ENCODE results near the gene PHKB. TPM values are rescaled to one million over a fixed set of nuclear protein-coding genes. Genes with fewer than 3 reads are reported as not detected.
A peak's percentile ranks its signal among the peaks of the same experiment; 100 is the strongest.
"Not testable (repeated sequence)": the region's sequence is repeated elsewhere in the genome, so short reads cannot be mapped to it uniquely, and the experiment has no call there.

The PHKB gene
- 195 TPM for total RNA-seq

DNA sequence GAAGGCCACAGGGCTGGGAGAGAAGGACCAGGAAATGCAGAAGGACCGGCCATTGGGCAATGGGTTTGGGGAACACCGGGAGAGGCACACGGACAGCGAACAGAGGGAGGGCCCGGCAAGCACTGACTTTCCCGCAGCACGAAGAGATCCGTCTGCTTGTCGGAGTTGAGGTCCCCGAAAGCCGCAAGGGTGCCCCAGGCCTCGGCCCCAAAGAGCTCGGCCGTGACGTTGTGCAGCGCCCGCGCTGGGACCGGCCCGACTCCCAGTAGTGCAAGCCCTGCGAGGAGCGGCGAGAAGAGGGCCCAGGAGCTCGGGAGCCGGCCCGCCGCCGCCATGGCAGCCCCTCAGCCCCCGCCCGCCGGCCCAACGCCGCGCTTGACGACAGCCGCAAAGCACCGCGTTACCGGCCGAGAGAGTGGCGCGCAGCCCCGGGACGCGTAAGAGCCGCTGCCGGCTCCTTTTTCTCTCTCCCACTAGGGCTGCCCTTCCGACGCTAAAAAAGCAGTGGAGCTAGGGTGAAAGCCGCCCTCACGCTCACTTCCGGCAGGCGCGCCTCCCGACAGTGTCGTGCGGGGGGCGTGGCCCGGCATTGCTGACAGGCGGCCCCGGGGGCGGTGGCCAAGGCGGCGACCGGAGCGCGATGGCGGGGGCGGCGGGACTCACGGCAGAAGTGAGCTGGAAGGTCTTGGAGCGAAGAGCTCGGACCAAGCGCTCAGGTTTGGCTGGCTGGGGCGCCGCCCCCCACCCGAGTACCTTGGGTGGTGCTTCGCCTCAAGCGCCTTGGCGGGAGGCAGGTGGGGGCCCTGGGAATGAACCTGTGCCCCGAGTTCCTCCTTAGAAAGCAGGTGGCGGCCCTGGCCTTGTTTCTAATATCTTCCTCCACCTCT, at the start of gene PHKB, which contains the start of gene ITFG1:
Gene PHKB (plus strand): TSS at position 621 of the 887 bp plus-strand sequence. CDS start 20 bp downstream, at position 641.
Gene ITFG1 (minus strand): TSS at position 353 of the 887 bp plus-strand sequence. CDS start 18 bp downstream, at position 335.
- DNase-seq = peak; percentile 86

DNA sequence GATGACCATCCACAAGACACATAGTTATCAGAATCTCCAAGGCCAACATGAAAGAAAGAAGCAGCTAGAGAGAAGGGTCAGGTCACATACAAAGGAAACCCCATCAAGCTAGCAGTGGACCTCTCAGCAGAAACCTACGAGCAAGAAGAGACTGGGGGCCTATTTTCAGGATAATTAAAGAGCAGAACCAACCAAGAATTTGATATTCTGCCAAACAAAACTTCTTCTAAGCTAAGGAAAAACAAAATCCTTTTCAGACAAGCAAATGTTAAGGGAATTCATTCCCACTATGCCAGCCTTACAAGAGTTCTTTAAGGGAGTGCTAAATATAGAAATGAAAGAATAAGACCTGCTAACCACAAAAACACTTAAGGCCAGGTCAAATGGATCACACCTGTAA, 48.1 kb upstream of the PHKB start:
- no peak for DNase-seq

DNA sequence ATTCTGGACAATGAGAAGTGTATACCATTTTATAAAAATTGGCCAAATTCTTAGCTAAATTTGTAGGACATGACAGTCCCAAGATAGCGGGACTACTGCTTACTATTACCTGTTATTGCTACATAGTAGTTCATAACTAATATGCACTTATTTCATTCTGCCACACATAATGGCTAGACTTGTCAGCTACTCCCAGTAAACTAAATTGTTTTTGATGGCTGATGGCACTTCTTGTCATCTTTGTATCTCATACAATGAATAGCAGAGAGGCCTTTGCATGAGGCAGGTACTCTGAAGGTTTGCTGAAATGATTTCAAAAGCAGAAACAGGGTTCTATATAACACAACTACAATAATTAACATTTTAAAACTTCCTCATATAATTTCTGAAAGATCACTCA, 44.3 kb upstream of the PHKB start:
- DNase-seq = no peak

DNA sequence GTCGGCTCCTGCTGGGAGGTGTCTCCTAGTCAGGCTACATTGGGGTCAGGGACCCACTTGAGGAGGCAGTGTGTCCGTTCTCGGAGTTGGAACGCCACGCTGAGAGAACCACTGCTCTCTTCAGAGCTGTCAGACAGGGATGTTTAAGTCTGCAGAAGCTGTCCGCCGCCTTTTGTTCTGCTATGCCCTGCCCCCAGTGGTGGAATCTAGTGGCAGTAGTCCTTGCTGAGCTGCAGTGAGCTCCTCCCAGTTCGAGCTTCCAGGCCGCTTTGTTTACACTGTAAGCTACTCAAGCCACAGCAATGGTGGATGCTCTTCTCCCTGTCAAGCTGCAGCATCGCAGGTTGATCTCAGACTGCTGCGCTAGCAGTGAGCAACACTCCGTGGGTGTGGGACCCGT, 36.3 kb upstream of the PHKB start:
- no peak for DNase-seq

DNA sequence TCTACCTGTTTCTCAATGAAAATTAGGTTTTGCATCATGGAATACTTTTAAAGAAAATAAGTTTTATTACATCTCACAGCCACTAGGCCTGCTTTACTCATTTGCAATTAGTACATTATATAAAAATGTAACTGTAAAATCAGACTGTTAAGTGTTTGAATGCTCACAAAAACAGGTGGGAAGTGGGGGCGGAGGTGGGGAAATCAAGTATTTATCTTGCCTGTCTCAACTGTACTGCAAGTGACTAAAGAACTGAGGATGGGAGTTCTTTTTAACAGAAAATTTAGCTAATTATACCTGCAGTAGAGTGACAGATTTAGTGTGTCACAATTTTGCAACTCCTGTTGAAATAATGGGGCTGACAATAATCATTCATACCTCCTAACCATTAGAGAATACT, 34.3 kb upstream of the PHKB start:
- no peak for DNase-seq

DNA sequence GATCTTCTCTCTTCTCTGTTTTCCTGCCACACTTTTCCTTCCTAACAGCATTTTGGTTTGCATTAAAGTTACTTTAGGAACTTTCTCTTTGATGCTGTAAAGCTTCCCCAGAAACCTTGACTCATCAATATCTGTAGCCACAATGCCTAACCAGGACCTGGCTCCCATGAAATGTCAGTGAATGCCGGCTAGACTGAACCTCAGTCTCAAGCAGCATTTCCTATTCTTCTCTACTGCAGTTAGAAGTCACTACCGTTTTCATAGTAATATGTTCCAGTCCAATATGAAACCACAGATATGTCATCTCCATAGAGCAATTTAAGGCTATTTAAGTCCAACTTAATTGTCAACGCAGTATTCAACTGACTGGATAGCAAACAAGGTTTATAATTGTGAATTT, 29.2 kb upstream of the PHKB start:
- no peak for DNase-seq

DNA sequence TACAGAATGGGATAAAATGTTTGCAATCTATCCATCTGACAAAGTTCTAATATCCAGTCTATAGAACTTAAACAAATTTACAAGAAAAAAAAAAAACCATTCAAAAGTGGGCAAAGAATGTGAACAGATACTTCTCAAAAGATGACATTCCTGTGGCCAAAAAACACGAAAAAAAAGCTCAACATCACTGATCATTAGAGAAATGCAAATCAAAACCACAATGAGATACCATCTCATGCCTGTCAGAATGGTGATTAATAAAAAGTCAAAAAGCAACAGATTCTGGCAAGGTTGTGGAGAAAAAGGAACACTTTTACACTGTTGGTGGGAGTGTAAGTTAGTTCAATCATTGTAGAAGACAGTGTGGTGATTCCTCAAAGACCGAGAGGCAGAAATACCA, 26.9 kb upstream of the PHKB start:
- DNase-seq = not testable (repeated sequence)

DNA sequence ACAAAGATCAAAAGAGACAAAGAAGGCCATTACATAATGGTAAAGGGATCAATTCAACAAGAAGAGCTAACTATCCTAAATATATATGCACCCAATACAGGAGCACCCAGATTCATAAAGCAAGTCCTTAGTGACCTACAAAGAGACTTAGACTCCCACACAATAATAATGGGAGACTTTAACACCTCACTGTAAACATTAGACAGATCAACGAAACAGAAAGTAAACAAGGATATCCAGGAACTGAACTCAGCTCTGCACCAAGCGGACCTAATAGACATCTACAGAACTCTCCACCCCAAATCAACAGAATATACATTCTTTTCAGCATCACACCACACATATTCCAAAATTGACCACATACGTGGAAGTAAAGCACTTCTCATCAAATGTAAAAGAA, 21.1 kb upstream of the PHKB start:
- DNase-seq = not testable (repeated sequence)

DNA sequence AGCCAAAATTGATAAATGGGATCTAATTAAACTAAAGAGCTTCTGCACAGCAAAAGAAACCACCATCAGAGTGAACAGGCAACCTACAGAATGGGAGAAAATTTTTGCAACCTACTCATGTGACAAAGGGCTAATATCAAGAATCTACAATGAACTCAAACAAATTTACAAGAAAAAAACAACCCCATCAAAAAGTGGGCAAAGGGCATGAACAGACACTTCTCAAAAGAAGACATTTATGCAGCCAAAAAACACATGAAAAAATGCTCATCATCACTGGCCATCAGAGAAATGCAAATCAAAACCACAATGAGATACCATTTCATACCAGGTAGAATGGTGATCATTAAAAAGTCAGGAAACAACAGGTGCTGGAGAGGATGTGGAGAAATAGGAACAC, 18.2 kb upstream of the PHKB start:
- DNase-seq = not testable (repeated sequence)

DNA sequence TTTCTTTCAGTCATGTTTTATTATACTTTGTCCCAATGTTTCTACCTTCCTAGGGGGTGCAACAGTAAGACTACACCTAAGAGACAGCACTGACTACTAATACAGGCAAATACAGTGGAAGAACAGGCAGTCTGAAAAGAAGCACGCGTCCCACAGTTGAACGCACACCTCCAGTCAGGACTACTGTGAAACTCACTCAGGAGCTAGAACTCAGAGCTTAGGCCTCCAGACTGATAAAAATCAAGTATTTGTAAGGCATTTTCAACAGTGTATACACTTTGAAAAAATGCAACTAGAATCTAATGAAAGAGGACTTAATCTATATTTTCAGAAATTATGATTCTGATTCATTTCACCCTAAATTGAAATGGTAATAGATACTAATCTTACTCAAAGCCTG, 14.7 kb upstream of the PHKB start:
- no peak for DNase-seq

DNA sequence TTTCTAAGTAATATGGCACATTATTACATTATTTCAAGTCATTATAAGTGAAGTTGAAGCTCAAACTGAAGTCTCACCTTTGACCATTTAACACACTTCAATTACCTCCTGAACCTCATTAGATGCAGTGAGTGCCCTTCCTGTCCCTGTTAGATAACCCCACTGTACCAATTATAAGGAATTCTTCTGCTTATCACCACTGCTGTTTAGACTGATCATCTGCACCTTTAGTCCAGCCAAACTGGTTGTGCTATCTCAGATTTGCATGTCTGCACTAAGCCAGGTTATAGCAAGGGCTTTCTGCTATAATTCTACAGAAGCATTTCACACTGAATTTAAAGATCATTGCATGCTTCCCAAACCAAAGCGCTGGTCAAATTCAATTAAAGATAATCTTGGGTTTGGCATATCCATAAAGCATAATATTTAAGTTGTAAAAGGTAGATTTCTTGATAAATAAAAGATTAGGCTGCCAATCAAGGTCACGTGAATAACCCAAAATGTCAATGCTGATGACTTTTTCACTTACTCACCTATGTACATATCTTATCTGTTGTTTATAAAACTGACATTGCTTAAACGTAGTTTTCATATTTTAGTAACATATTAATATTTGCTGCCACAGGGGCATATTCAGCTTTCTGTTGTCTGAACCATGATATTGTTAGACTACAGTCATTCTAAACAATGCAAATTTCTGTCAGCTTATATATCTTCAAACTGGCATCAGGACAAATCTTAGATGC, 12.1 kb upstream of the PHKB start:
- no peak for DNase-seq

DNA sequence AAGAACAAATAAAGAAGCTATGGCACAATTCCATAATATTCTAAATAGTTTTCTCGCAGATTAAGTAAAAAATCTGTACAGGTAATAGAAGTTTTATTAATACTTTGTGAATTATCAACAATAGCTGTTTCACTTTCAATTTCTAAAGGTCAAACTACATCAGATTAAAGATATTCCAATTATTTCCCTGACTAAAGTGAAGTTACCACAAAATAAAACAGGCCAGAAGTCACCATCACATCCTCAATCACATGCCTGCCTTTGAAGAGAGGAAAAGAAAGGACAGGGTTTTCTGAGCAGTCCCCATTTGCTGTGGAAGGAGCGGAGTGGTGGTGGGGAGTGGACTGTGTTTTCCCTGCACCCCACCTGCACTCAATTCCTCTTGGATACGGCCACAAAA, 11.3 kb upstream of the PHKB start:
- no peak for DNase-seq

DNA sequence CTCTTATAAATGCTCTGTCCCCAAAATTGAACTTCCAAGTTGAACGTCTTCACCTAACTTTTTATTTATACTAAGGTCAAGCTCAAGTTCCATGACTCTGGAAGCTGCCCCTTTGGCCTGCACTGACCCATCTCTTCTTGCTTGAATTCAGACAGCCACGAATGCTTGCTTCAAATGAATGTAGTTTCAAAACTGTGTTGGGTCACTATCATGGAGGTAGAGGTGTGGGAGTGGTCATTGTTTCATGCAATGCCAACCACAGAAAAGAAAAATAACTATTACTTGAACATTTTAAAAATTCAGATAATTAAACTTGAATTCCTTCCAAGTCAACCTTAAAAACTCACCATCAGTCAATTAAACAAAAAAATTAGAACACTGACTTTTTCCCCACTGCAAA, 2.8 kb upstream of the PHKB start:
- DNase-seq = no peak

DNA sequence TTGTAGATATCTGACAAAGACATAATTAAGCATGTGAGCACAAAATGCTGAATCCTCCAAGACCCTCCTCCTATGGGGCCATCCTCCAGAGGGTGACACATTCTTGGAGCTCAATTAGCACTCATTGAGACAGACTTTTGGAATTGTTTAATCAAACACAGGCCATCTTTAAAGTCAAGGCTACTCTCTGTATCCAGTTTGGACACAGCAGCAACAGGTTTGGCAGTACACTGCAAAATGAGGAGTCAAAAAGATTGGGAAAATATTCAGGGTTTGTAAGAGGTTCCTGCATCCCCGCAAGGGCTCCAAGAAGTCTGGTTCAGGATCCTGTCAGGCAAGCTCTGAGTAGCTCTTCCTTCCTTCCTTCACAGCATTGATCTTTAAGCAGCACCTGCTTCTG, 1.5 kb upstream of the PHKB start:
- DNase-seq = no peak

DNA sequence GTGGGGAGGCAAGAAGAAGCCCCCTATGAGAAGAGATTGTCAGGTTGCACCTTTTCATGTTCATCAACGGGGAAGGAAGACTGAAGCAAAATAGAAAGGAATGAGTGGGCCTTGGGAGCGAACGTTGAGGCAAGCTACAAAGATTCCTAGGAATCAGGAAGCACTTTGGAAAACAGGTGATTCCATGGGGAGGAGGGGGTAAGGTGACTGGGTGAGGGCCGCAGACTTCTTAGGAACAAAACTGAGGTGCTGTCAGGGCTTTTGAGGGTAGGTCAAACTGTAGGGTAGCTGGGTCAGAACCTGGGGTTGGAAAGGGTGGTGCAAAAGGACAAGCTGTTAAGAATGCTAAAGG, 796 bp upstream of the PHKB start:
- DNase-seq = no peak

DNA sequence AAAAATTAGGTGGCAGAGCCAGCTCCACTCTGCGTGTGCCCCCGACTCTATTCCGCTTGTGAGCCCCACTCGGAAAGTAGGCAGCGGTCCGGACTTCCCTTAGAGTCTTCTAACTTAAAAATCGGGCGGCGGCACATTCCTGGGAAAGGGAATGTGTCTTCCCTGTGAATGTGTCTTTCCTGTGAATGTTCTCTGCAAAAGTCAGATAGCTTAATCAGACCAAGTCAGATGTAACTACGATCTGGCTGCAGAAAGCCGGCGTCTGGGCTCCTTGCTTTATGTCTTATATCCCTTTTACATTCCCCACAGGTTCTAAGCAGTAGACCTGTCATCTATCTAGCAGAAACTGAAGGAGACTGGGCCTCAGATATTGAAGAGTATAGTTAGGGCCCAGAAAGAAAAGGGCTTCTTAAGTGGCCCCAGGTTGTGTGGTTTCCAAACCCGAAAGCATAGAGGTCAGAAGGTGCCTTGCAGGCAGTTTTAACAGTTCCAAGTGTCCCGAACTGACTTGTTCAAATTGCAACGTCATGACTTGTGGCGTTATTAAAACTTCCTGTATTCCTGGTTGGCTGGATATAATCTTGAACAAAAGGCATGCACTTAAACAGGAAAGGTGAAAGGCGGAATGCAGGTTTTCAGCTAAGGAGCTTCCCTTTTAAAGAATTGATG, 601 bp downstream of the PHKB start:
- peak; percentile 20 for DNase-seq

DNA sequence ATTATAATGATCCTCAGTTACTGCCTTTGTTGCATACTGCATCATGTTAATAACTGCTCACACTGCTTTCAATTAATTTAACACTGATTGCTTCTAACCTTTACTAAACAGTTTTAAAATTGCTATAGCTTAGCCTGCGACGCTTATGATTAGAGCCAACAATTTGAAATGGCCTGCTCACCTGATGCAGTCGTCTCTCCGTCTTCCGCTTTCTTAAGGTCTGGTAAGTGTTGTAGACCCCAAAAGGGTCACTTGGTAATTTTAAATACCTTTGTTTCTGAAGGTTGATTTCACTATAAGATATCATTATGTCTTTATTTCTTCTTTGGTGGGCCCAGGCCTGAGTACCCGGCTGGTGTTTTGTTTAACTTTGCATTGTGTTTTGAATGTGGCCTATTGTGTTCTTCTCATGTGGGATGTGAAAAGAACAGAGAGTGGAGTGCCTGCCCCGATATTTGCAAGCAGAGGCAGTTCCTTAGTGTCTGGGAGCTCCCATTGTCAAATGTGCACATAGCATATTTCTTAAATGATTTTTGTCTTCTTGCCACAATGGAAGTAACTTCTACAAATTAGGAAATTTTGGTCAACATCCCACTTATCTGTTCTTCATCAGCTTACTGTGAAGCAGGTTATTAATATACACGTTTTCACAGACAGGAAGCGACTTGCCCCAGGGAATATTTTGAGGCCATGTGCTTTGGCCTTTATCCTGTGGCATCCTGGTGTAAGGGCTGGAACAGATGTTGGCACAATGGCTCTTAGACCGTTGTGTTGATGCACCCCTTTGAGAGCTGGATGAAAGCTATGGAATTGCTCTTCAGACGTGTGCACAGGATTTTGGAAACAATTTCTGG, 2.9 kb downstream of the PHKB start:
- DNase-seq = no peak

DNA sequence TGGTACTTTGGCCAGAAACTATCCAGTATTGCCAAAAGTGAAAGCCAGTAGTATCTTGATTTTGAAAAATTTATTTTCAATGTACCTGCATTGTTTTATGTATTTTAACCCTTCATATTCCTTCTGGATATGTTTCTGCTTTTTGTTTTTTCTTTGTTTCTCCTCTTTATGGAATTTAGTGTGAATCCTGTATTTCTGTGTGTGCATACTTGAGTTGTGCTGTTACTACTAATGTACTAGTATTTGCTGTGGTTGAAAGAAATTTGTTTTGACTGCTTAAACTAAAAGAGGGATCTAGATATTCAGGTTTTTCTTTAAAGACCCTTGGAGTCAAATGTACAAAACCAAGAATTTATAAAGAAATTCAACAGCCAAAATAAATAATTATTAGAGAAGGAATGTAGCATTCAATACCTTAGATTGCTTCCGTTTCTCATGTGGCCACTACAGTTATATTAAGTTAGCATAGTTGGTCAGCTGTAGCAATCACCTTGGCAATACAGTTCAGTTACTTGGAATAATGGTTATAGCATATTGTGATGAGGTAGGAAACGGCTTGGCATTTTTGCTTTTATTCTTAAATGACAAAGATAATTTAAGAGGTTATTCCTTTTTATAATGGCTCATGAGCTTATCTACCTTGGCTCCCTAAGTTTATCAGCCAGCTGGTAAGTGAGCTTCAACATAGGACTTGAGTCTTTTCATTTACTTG, 4.9 kb downstream of the PHKB start:
- no peak for DNase-seq

DNA sequence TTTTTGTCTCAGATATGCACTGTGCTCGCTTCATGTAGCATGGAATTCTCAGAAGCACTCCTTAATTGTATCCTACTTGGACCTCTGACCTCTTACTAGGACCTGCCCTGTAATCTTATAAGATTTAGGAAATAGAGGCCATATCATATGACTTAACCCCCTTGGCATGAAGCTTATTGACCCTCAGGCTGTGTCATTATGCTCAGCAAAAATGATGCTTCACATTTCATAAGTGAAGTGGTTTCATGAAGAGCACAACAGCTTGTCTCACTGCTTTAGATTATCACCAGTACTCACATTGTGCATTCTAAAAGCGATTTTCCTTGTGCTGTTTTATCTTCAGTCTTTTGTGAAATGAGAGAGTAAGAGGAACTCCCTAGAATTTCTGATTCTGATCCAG, 6.4 kb downstream of the PHKB start:
- DNase-seq = no peak

DNA sequence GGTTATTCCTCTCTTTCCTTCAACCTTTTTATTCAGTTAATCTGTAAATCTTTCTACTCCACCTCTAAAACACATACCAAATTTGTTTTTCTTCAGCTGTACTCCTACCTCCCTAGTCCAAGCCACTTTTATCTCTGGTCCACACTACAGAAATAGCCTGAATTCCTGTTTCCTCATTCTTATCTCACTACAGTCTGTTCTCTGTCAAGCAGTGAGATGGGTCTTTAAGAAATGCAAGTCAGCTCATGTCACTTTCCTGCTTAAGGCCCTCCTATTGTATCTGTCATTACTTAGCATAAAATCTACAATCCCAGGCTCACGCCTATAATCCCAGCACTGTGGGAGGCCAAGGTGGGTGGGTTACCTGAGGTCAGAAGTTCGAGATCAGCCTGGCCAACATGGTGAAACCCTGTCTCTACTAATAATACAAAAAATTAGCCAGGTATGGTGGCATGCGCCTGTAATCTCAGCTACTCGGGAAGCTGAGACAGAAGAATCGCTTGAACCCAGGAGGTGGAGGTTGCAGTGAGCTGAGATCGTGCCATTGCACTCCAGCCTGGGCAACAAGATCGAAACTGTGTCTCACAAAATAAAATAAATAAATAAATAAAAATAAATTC, 7.0 kb downstream of the PHKB start:
- not testable (repeated sequence) for DNase-seq

DNA sequence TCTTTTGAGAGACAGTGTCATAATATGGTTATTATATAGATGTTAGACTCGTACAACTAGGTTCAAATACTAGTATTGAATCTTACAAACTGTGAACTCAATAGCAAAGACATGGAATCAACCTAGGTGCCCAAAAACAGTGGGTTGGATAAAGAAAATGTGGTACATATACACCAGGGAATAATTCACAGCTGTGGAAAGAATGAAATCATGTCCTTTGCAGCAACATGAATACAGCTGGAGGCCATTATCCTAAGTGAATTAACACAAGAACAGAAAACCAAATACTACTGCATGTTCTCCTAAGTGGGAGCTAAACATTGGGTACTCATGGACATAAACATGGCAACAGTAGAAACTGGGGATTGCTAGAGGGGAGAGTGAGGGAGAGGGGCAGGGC, 8.1 kb downstream of the PHKB start:
- no peak for DNase-seq
